ENCODE measurements around the gene CDAN1. TPM values are rescaled to one million over a fixed set of nuclear protein-coding genes. Genes with fewer than 3 reads are reported as not detected.

Gene CDAN1, protein sequence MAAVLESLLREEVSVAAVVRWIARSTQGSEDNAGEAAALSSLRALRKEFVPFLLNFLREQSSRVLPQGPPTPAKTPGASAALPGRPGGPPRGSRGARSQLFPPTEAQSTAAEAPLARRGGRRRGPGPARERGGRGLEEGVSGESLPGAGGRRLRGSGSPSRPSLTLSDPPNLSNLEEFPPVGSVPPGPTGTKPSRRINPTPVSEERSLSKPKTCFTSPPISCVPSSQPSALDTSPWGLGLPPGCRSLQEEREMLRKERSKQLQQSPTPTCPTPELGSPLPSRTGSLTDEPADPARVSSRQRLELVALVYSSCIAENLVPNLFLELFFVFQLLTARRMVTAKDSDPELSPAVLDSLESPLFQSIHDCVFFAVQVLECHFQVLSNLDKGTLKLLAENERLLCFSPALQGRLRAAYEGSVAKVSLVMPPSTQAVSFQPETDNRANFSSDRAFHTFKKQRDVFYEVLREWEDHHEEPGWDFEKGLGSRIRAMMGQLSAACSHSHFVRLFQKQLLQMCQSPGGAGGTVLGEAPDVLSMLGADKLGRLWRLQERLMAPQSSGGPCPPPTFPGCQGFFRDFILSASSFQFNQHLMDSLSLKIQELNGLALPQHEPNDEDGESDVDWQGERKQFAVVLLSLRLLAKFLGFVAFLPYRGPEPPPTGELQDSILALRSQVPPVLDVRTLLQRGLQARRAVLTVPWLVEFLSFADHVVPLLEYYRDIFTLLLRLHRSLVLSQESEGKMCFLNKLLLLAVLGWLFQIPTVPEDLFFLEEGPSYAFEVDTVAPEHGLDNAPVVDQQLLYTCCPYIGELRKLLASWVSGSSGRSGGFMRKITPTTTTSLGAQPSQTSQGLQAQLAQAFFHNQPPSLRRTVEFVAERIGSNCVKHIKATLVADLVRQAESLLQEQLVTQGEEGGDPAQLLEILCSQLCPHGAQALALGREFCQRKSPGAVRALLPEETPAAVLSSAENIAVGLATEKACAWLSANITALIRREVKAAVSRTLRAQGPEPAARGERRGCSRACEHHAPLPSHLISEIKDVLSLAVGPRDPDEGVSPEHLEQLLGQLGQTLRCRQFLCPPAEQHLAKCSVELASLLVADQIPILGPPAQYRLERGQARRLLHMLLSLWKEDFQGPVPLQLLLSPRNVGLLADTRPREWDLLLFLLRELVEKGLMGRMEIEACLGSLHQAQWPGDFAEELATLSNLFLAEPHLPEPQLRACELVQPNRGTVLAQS
- total RNA-seq: 10.9 and 11.9 TPM in 2 replicates

DNA sequence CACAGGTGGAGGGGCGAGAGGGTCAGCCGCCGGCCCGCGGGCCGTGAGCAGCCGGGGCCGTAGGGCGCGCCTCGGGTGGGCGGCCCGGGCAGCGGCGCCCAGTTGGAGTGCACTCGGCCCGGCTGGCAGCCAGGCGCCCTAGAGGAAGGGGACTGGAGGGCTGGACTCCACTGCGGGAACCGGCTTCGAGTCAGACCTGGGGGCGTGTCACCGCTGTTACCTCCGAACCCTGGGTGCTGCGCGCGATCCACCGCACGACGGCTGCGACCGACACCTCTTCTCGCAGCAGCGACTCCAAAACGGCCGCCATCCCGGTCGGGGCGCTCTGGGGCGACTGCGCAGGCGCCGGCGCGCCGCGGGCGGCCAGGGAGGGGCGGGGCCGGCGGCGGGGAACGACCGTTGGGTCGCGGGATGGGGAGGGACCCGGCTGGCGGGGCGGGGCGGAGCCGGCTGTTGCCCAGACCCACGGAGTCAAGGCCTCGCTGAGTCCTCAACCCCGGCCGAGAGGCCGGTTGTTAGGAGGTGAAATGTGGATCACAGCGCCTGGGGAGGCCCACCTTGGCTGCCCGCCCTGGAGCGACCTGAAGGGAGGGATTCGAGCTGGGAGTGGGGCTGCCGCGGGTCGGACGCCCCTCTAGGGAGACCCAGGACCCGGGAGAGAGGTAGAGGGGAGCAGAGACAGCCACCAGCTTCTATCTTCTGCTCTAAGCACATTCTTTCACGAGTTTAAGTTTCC lies at the start of gene CDAN1:
Gene CDAN1 (minus strand): TSS at position 336 of the 736 bp plus-strand sequence. CDS start 26 bp downstream, at position 310.

Other genes with a start within 250 kb of the CDAN1 start
- 30.2 and 31.2 TPM in 2 replicates for gene ZNF106, start 246.0 kb downstream of the CDAN1 start, total RNA-seq
- 125 and 140 TPM in 2 replicates for gene SNAP23, start 241.5 kb downstream of the CDAN1 start, total RNA-seq
- gene LRRC57, start 188.3 kb downstream of the CDAN1 start, total RNA-seq: 18.1 and 18.7 TPM in 2 replicates
- gene HAUS2, start 188.3 kb downstream of the CDAN1 start, total RNA-seq: 63.6 and 81.9 TPM in 2 replicates
- gene STARD9, start 161.5 kb downstream of the CDAN1 start, total RNA-seq: 4.7 and 5.5 TPM in 2 replicates
- gene TTBK2, start 183.7 kb upstream of the CDAN1 start, total RNA-seq: 5.9 and 6.5 TPM in 2 replicates